Heart left ventricle (tissue), 13 donors: Measurements from ENCODE around the gene TRPM1.

Experiments used
- CTCF ChIP-seq, 12 donors: fragments of 200-600 bp; sonication (generic) in 4 of 12; IDR thresholded peaks; one replicate each; pipeline versions ENCODE4 v1.5.0 to v1.8.0; 2018 to 2022; ENCODE audit warnings: antibody characterized with exemption in 12 of 12, mild to moderate bottlenecking in 5 of 12
- POLR2A ChIP-seq, 2 donors: fragments of 450-650 bp; IDR thresholded peaks; one replicate each; pipeline ENCODE4 v1.6.1; 2017; ENCODE audit warnings: antibody characterized with exemption in 2 of 2, mild to moderate bottlenecking in 2 of 2, moderate library complexity in 2 of 2
- donor health status: ischemic (EF 13 %, LVEDD 7.1; RV severe dilation, severe dysfunction).
- donor health status: DM: no; HTN: yes; CAD: no.
- donor health status: DM: no; HTN: no; CAD: no.
- donor health status: ischemic (EF 25% LVEDD 6.9; RV normal size, moderate dysfunction).
- donor health status: ischemic (EF 25% LVEDD 5.7; RV mildly dilated, moderate dysfunction).
- donor health status: ischemic (EF 35%, LVEDD 5.7; RV mildly dilated, moderate dysfunction).
- donor health status: nonischemic (EF 11% LVEDD 7.7; RV severe dilation, severe dysfunction).
- donor health status: DM: yes; HTN: yes; CAD: no.
- donor health status: PGD.
- donor health status: ischemic (EF 29% LVEDD 5.4; RV normal size, mild dysfunction).
- donor health status: nonischemic (EF 23%, LVEDD 6.1; RV moderate dilation, normal function).

- TF ChIP-seq CTCF (IDR thresholded peaks at IDR 0.05) (no peak), POLR2A (IDR thresholded peaks at IDR 0.05) (no peak)
Measured at GRCh38 chr15:31049682-31050615, 51.6 kb downstream of the TRPM1 start.
